Keratinocyte (primary cell): ENCODE data around the gene TBCC. TPM values are rescaled to one million over a fixed set of nuclear protein-coding genes. Genes with fewer than 3 reads are reported as not detected.
"Not testable (repeated sequence)": the region's sequence is repeated elsewhere in the genome, so short reads cannot be mapped to it uniquely, and the experiment has no call there.

Experiments used
- DNase-seq: peaks from one replicate; pipeline ENCODE4 v3.0.0-alpha.2; 2011; ENCODE audit warnings: low read depth, missing footprints, low spot score
- FAIRE-seq: peaks from 2 replicates; lab custom pipeline; 2011; peaks lifted over from hg19 to GRCh38; lab: Jason Lieb, UNC
- H2AFZ ChIP-seq: 2 replicates; pipeline ENCODE4 v1.6.0; 2012; ENCODE audit warnings: low read length, control low read depth, inconsistent platforms; ENCODE audit not compliant: control insufficient read depth
- H3K27ac ChIP-seq: 2 replicates; pipeline ENCODE4 v1.5.1; 2011; ENCODE audit warnings: low read length; ENCODE audit not compliant: control insufficient read depth, insufficient read depth
- H3K27me3 ChIP-seq: 3 replicates; pipeline ENCODE4 v1.6.0; 2011; ENCODE audit warnings: low read length; ENCODE audit not compliant: control insufficient read depth, insufficient read depth; ENCODE audit errors: extremely low read depth
- H3K36me3 ChIP-seq, 2 experiments: 2 replicates in 1 of 2; 3 replicates in 1 of 2; pipeline ENCODE4 v1.5.1; 2011; ENCODE audit warnings: low read length in 2 of 2, mild to moderate bottlenecking in 1 of 2; ENCODE audit not compliant: control insufficient read depth in 2 of 2, insufficient read depth in 2 of 2; ENCODE audit errors: extremely low read depth in 1 of 2
- H3K4me1 ChIP-seq: 3 replicates; pipeline ENCODE4 v1.5.1; 2011; ENCODE audit warnings: low read length; ENCODE audit not compliant: control insufficient read depth, insufficient read depth; ENCODE audit errors: extremely low read depth
- H3K4me2 ChIP-seq: 3 replicates; pipeline ENCODE4 v1.6.0; 2011; ENCODE audit warnings: low read depth, low read length; ENCODE audit not compliant: control insufficient read depth, insufficient read depth; ENCODE audit errors: extremely low read depth
- H3K4me3 ChIP-seq, 3 experiments: fragments of 200-600 bp in 1 of 3; sonication (generic) in 1 of 3; 2 replicates in 2 of 3; 3 replicates in 1 of 3; pipeline ENCODE4 v1.5.1; 2011 to 2016; ENCODE audit warnings: low read length in 3 of 3, mild to moderate bottlenecking in 3 of 3, control low read depth in 2 of 3, inconsistent platforms in 1 of 3, low read depth in 1 of 3, mixed read lengths in 1 of 3, mixed run types in 1 of 3, moderate library complexity in 1 of 3; ENCODE audit not compliant: control insufficient read depth in 2 of 3, insufficient read depth in 2 of 3; ENCODE audit errors: extremely low read depth in 1 of 3
- H3K79me2 ChIP-seq: 2 replicates; pipeline ENCODE4 v1.6.0; 2012; ENCODE audit warnings: low read length; ENCODE audit not compliant: control insufficient read depth, insufficient read depth
- H3K9ac ChIP-seq: 3 replicates; pipeline ENCODE4 v1.6.0; 2011; ENCODE audit warnings: low read length; ENCODE audit not compliant: control insufficient read depth, insufficient read depth; ENCODE audit errors: extremely low read depth
- H3K9me1 ChIP-seq: 3 replicates; pipeline ENCODE4 v1.6.0; 2011; ENCODE audit warnings: low read length; ENCODE audit not compliant: control insufficient read depth, insufficient read depth; ENCODE audit errors: extremely low read depth
- H3K9me3 ChIP-seq: 2 replicates; pipeline ENCODE4 v1.5.1; 2012; ENCODE audit warnings: low read depth, low read length; ENCODE audit not compliant: control insufficient read depth
- H4K20me1 ChIP-seq: 3 replicates; pipeline ENCODE4 v1.6.0; 2011; ENCODE audit warnings: low read length; ENCODE audit not compliant: control insufficient read depth, insufficient read depth; ENCODE audit errors: extremely low read depth
- EZH2 ChIP-seq: IDR thresholded peaks from one replicate; pipeline ENCODE4 v1.6.1; 2012; ENCODE audit warnings: inconsistent platforms, mild to moderate bottlenecking, low read length, moderate library complexity
- dilution Hi-C: fragments of 300-500 bp; cut with MboI; formaldehyde crosslinking; loops from one replicate; pipeline ENCODE4 v1.7.0; 2020; ENCODE audit warnings: low sequenced_read_pairs; ENCODE audit not compliant: extremely low pct_ligation_motif_present
- polyA plus RNA-seq, 5 experiments: library from polyadenylated mRNA; depleted of rRNA in 3 of 5; stranded (reverse) in 3 of 5; stranded (forward) in 1 of 5; unstranded in 1 of 5; fragments of >200 nt; gene quantifications; 1 replicate in 1 of 5; 2 replicates in 3 of 5; 3 replicates in 1 of 5; pipeline versions ENCODE4 v1.2.1 to v1.2.3, GENCODE V29; 2011 to 2012; ENCODE audit warnings: missing spikeins in 2 of 5, low read depth in 1 of 5, low replicate concordance in 1 of 5
- TF ChIP-seq, protein P1 (sequence below), 3 experiments: IDR thresholded peaks in 1 of 3; conservative IDR thresholded peaks in 1 of 3; optimal IDR thresholded peaks in 1 of 3; 2 replicates in 2 of 3; 3 replicates in 1 of 3; pipeline versions ENCODE3 to v1.5.1; 2011; ENCODE audit warnings: low read length in 3 of 3, mild to moderate bottlenecking in 3 of 3, moderate library complexity in 2 of 3, control low read depth in 1 of 3, inconsistent platforms in 1 of 3; ENCODE audit not compliant: insufficient read depth in 2 of 3; ENCODE audit errors: extremely low read depth in 1 of 3

TBCC gene
- polyA plus RNA-seq, 1 donor (not counting 4 experiments of a cell fraction or from before 2014, with no cell fraction given) = 16.7 TPM

DNA sequence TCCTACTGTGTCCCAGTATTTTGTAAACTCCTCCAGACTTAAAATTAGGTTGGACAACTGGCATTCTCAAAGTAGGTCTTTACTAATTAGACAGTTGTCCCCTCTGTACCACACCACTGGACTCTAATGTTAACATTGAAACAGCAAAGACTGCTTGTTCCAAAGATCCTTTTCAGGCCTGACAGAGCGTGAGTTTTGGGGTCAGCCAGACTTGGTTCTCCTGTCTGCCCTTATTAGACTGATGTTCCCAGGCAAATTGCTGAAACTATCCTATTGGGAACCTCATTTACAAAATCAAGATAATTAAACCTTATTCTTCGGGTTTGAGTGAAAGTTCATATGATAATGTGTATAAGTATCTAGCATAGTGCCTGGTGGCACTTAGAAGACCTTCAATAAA is 32.2 kb upstream of the TBCC start:
- DNase-seq = no peak
- Histone ChIP-seq H3K9me1 (no peaks in the 10 kb centered on the region), H4K20me1 (no peaks in the 10 kb centered on the region), H3K27me3 (no peaks in the 10 kb centered on the region), H3K36me3 (no peaks in the 10 kb centered on the region), H3K4me1 (peaks cover 5% of the 10 kb centered on the region), H3K4me3 (no peak overlapping the region), H2AFZ (no peak overlapping the region), H3K4me2 (no peak overlapping the region), H3K79me2 (no peaks in the 10 kb centered on the region), H3K9ac (no peak overlapping the region), H3K27ac (no peak overlapping the region), H3K9me3 (no peaks in the 10 kb centered on the region)
- FAIRE-seq = no peak
- TF ChIP-seq, protein P1, sequence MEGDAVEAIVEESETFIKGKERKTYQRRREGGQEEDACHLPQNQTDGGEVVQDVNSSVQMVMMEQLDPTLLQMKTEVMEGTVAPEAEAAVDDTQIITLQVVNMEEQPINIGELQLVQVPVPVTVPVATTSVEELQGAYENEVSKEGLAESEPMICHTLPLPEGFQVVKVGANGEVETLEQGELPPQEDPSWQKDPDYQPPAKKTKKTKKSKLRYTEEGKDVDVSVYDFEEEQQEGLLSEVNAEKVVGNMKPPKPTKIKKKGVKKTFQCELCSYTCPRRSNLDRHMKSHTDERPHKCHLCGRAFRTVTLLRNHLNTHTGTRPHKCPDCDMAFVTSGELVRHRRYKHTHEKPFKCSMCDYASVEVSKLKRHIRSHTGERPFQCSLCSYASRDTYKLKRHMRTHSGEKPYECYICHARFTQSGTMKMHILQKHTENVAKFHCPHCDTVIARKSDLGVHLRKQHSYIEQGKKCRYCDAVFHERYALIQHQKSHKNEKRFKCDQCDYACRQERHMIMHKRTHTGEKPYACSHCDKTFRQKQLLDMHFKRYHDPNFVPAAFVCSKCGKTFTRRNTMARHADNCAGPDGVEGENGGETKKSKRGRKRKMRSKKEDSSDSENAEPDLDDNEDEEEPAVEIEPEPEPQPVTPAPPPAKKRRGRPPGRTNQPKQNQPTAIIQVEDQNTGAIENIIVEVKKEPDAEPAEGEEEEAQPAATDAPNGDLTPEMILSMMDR (optimal IDR thresholded peaks at IDR 0.05 in 1 of 3, IDR thresholded peaks at IDR 0.05 in 1 of 3, conservative IDR thresholded peaks at IDR 0.05 in 1 of 3; ENCODE audit: extremely low read depth in 1 of 3, insufficient read depth in 2 of 3, low read length in 3 of 3) = no peak
- dilution Hi-C loops = no loop called here

DNA sequence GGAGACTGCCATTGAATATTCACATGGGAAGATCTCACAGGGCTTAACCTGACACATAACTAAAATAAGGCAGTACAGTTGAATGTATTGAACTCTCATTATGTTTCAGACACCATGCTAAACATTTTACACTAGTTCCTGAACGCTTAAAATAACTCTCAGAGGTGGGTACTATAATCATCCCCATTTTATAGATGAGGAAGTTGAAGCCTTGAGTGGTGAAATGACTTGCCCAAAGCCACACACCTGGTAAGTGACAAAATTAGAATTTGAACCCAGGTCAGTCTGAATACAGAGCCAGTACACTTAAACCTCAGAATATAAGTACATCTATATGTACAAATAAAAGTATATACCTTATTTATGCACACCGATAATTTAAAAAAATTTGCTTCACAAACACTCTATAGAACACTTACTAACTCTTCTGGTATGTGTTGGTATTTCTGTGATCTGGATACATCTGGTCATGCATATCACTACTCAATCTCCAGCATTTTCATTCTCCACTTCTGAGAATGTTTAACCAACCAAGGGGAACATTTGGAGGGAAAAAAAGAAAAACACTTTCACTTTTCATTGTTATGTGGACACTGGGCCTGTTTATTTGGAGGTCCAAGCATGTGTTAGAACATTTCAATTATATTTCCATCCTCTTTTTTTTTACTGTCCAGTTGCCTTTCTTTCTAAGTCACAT is 31.4 kb upstream of the TBCC start:
- no peak for DNase-seq
- Histone ChIP-seq H3K27ac (no peak overlapping the region), H3K36me3 (no peaks in the 10 kb centered on the region), H3K9me1 (no peaks in the 10 kb centered on the region), H3K9me3 (no peaks in the 10 kb centered on the region), H2AFZ (no peak overlapping the region), H3K27me3 (no peaks in the 10 kb centered on the region), H3K79me2 (no peaks in the 10 kb centered on the region), H4K20me1 (no peaks in the 10 kb centered on the region), H3K4me2 (no peak overlapping the region), H3K4me3 (no peak overlapping the region), H3K4me1 (peaks cover 5% of the 10 kb centered on the region), H3K9ac (no peak overlapping the region)
- TF ChIP-seq EZH2 = no peak
- TF ChIP-seq, protein P1 (optimal IDR thresholded peaks at IDR 0.05 in 1 of 3, IDR thresholded peaks at IDR 0.05 in 1 of 3, conservative IDR thresholded peaks at IDR 0.05 in 1 of 3; ENCODE audit: extremely low read depth in 1 of 3, insufficient read depth in 2 of 3, low read length in 3 of 3) = no peak
- no peak for FAIRE-seq
- dilution Hi-C loops = no loop called here

DNA sequence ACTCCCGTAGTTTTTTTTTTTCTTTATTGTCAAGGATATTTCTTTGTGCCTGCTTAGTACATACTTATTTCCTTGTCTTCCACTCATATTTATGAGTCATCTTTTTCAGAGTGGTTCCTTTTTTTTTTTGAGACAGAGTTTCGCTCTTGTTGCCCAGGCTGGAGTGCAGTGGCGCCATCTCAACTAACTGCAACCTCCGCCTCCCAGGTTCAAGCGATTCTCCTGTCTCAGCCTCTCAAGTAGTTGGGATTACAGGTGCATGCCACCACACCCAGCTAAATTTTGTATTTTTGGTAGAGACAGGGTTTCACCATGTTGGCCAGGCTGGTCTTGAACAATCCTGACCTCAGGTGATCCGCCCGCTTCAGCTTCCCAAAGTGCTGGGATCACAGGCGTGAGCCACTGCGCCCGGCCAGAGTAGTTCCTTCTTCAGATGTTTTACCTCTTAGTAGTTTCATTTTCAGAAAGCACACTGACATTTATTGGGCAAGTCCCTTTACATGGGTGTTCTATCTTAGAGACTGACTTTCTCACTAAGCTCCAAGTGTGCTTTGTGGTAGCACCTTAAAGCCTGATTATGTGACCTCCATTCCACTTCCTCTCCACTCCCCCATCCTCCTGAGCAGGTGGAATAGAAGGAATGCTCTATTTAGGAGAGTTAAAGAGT is 29.1 kb upstream of the TBCC start:
- H3K9ac ChIP-seq, H3K27ac ChIP-seq, H3K79me2 ChIP-seq, FAIRE-seq, H3K4me2 ChIP-seq, H3K9me3 ChIP-seq, dilution Hi-C loops, H3K9me1 ChIP-seq, H3K27me3 ChIP-seq, H3K4me1 ChIP-seq, H2AFZ ChIP-seq, H3K36me3 ChIP-seq, H3K4me3 ChIP-seq, DNase-seq, H4K20me1 ChIP-seq: not testable (repeated sequence)
